GM21381 (cell line): ENCODE results near the gene SLC4A9.

Source experiments
- ATAC-seq: cut with Tn5 transposase; IDR thresholded peaks from one replicate; pipeline ENCODE4 v1.9.1; 2021; ENCODE audit warnings: mild to moderate bottlenecking, moderate library complexity; ENCODE audit not compliant: unreplicated experiment

Gene SLC4A9, protein sequence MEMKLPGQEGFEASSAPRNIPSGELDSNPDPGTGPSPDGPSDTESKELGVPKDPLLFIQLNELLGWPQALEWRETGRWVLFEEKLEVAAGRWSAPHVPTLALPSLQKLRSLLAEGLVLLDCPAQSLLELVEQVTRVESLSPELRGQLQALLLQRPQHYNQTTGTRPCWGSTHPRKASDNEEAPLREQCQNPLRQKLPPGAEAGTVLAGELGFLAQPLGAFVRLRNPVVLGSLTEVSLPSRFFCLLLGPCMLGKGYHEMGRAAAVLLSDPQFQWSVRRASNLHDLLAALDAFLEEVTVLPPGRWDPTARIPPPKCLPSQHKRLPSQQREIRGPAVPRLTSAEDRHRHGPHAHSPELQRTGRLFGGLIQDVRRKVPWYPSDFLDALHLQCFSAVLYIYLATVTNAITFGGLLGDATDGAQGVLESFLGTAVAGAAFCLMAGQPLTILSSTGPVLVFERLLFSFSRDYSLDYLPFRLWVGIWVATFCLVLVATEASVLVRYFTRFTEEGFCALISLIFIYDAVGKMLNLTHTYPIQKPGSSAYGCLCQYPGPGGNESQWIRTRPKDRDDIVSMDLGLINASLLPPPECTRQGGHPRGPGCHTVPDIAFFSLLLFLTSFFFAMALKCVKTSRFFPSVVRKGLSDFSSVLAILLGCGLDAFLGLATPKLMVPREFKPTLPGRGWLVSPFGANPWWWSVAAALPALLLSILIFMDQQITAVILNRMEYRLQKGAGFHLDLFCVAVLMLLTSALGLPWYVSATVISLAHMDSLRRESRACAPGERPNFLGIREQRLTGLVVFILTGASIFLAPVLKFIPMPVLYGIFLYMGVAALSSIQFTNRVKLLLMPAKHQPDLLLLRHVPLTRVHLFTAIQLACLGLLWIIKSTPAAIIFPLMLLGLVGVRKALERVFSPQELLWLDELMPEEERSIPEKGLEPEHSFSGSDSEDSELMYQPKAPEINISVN

GRCh38 chr5:140360101-140360500 is at the start of gene SLC4A9:
Gene SLC4A9 (plus strand): TSS chr5:140360194. CDS start chr5:140360237, 43 bp downstream.
- ATAC-seq: no peak

GRCh38 chr5:140310434-140310833 is 49.6 kb upstream of the SLC4A9 start:
- no peak for ATAC-seq

DNA sequence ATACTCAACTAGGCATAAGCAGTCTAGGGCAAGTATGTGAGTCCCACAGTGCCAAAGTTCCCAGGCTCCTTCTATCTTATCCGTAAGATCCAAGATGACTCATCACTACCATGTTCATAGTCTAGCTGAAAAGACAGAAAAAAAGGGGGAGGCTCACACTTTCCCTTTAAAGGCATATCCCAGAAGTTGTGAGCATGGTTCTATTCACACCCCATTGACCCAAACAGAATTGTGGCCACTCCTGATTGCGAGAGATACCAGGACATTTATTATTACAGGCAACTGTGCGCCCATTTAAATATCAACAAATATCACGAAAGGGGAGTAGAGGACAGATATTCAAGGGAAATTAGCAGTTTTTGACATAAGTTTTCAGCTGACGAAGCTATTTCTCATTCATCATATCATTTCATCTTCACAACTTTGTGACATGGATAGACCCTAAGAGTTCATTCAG is 49.0 kb upstream of the SLC4A9 start:
- ATAC-seq: no peak

DNA sequence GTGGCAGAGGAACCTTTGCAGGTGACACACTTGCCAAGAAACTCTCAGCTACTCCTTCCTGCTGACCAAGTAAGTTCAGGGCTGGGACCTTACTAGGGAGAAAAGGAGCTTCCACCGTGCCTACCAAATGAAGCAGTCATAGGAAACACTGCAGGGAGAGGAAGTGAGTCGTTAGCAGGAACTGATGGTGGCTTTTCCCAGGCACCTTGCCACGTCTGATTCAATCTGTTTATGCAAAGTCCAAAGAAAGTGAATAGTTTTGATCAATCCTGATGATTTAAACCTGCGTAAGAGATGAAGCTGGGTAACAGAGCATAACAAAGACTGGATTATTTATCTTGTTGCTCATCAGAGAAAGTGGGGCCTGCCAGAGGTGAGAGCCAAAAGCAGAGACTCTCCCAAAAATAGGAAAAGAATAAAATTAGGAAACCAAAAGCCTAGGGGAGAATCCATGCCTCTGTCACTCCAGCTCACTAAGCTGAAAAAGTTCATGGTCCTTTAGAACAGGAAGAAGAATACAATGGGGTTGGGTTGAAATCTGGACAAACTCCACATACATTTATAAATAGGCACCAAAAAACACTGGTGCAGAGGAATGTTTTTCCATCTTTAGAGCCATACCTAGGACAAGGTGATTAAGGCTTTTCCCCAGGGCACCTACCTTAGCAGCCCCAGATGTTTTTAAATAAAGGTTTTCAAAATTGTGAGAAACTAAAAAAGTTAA is 47.8 kb upstream of the SLC4A9 start:
- ATAC-seq: no peak

DNA sequence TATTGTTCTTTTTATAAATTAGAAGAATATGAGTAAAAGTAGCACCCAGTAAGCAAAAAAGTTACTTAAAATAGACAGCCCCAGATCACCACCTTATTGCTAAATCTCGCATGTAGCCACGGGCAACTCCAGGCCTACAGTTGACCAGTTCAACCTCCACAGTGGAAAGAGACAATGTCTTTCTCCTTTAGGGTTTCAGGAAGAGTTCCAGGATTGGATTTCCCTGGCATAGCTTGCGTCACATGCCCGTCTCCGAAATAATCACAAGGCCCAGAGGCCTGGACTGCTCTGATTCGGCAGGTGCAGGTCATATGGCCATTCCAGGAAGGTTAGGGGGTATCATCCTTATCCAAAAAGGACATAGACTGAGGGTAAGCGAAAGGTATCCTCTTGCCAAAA is 47.2 kb upstream of the SLC4A9 start:
- no peak for ATAC-seq

GRCh38 chr5:140317859-140318258 is 42.1 kb upstream of the SLC4A9 start:
- ATAC-seq: no peak

- no peak for ATAC-seq
These were observed 41.2 kb upstream of the SLC4A9 start for GRCh38 chr5:140318792-140319191.

- no peak for ATAC-seq
These were observed 40.2 kb upstream of the SLC4A9 start for GRCh38 chr5:140319833-140320232.

- ATAC-seq: no peak
These were observed 38.2 kb upstream of the SLC4A9 start for GRCh38 chr5:140321796-140322195.

DNA sequence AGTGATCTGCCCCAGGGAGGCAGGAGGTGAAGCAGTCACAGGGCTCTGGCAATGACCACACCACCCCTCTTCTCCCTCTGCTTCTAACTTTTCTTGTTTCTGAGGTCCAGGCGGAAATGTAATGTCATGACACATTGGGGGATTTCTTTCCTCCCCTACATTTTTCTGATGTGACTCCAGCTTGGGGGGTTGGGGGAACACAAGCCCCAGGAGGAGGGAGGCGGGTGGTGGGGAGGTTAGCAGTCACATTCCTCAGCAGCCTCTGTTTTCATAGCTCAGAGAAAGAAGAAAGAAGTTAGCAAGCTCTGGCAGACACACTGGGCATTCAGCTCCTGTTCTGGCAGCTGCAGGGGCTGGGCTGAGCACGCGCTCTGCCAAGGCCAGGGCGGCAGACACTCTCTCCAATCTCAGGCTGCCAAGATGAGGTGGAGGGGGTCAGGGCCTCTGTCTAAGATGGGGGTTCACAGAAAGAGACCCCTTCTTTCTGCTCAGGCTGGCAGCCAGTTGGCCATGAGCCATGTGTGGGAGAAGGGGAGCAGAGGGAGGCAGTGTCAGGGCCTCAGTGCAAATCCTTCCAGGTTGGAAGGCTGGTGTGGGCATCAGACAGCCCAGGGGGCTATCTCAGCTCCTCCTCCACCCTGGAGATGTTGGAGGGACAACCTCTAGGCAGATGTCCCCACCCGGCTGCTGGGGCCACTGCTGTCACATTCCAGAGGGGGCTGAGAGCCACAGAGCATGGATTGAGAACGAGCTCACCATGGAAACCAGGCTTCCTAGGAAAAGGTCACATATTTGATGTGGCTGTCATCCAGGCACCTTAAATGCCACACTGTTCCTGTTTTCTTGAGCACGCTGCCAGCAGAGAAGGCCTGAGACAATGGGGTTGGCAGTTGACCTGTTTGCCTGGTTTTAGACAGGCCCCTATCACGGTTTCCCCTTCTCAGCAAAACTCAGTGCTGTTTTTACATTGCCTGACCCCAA is 37.0 kb upstream of the SLC4A9 start:
- ATAC-seq: no peak

GRCh38 chr5:140324041-140324600 is 35.9 kb upstream of the SLC4A9 start:
- no peak for ATAC-seq

DNA sequence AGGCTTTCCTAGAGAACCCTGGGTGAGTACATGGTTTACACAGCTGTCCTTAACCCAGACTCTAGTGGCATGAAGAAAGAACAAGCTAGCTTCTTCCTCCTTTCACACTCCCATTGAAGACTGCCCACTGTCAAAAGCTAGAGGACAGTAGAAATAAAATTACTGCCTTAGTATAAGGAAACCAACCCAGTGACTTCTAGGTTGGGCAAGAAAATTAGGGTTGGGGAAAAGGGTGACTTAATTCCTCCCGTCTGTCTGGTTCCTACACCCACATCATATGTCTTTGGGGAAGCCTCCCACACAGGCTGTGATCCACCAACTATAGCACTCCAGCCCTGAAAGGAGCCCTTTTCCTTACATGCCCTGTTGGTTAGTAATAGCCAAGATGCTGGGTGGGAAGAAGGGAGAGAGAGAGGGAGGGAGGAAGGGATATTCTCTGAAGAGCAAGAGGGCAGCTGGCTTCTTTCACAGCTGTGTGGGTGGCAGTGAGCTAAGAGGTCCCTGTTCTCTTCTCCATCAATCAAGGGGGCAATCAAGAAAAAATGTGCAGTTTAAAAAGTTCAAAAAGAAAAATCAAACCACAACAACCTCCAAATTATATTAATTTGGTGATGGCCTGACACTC is 35.3 kb upstream of the SLC4A9 start:
- ATAC-seq: no peak

GRCh38 chr5:140325486-140325885 is 34.5 kb upstream of the SLC4A9 start:
- ATAC-seq: no peak

DNA sequence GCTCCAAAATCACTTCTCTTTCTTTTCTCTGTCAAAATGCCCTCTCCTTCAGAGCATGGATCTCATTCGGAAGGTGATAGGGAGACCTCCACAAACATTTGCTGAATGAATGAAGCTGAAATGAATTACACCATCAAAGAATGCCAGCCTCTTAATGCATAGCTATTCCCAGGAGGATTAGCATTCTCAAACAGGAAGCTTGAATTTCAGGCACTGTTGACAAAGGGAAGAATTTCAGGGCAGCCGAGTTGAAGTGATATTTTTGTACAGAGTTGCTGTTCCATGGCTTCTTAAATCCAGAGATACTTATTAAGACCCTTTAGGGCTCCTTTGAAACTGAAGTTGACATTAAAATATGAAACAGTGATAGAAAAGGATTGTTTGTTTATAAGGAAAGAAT is 32.4 kb upstream of the SLC4A9 start:
- no peak for ATAC-seq

DNA sequence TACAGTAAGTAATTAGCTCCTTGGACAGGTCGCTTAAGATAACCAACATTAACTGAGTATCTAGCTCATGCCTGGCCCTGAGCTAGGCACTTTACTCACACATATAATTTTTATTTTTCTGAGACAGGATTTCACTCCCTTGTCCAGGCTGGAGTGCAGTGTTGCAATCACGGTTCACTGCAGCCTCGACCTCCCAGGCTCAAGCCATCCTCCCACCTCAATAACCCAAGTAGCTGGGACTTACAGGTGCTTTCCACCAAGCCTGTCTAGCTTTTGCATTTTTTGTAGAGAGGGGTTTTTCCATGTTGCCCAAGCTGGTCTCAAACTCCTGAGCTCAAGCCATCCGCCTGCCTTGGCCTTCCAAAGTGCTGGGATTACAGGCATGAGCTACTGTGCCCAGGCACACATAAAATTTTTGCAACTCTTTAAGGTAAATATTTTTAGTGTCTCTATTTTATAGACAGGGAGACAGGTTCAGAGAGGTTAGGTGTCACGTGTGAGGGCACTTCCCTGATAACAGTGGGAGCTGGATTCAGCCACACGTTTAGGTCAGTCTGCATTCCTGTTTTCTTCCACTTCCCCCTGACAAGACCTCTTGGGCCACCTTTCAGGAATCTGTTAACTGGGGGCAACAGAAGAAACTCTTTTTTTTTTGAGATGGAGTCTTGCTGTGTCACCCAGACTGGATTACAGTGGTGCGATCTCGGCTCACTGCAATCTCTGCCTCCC is 31.8 kb upstream of the SLC4A9 start:
- no peak for ATAC-seq

- no peak for ATAC-seq
These were observed 30.1 kb upstream of the SLC4A9 start for GRCh38 chr5:140329739-140330481.

DNA sequence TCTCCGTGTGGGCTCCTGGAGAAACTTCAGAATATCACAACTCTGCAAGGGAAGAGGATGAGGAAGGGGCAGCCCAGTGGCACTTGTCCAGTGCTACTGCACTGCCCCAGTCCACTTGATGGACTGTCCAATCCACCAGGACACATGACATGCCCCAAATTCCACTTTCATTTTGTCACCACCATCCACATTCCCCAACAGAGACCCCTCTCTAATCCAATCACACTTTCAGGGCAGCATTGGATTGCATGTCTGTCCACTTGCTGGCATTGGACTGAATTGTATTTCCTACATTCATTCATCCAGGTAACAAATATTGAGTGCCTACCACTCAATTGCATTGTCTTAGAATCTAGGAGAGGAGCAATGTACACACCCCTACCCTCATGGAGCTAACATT is 28.4 kb upstream of the SLC4A9 start:
- no peak for ATAC-seq

- ATAC-seq: no peak
These were observed 23.6 kb upstream of the SLC4A9 start for GRCh38 chr5:140336388-140336787.
